GM18499 (cell line): ENCODE data around the gene DOC2A.
"Not testable (repeated sequence)": the region's sequence is repeated elsewhere in the genome, so short reads cannot be mapped to it uniquely, and the experiment has no call there.

Experiments
- ATAC-seq: cut with Tn5 transposase; IDR thresholded peaks from one replicate; pipeline ENCODE4 v1.9.1; 2021; ENCODE audit warnings: moderate number of reproducible peaks; ENCODE audit not compliant: insufficient read depth, unreplicated experiment

The DOC2A gene

GRCh38 chr16:29975134-29975538, 35.7 kb downstream of the DOC2A start:
- no peak for ATAC-seq

DNA sequence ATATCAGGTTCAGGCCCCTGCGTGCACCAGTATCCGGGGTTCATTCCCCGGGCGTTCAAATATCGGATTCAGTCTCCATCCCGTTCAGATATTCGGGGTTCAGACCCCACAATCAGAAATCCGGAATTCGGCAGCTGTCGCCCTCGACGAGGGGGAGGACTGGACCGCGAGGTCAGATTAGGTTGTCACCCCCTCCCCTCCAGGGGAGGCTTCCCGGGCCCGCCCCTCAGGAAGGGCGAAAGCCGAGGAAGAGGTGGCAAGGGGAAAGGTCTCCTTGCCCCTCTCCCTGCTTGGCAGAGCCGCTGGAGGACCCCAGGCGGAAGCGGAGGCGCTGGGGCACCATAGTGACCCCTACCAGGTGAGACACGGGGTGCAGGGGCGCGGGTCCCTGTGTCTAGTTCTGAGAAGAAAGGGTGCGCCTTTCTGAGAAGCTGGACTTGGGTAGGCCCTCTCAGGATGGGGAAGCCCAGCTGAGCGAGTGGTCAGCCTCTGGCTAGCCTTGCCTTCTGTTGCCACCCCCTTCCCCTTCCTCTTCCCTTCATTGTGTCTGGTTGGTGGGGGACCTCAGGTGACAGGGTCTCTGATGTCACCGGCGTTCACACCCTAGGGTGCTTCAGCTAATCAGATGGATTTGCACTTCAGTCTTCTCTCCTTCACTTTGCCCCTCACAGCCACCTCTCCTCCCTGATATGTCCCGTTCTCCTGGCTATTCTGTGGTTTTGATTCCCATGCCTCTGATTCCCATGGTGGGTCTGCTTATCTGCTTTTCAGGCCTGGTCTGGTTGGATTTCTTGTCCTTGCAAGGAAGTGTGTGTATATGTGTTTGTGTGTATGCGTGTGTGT, 36.3 kb downstream of the DOC2A start:
- ATAC-seq = no peak

DNA sequence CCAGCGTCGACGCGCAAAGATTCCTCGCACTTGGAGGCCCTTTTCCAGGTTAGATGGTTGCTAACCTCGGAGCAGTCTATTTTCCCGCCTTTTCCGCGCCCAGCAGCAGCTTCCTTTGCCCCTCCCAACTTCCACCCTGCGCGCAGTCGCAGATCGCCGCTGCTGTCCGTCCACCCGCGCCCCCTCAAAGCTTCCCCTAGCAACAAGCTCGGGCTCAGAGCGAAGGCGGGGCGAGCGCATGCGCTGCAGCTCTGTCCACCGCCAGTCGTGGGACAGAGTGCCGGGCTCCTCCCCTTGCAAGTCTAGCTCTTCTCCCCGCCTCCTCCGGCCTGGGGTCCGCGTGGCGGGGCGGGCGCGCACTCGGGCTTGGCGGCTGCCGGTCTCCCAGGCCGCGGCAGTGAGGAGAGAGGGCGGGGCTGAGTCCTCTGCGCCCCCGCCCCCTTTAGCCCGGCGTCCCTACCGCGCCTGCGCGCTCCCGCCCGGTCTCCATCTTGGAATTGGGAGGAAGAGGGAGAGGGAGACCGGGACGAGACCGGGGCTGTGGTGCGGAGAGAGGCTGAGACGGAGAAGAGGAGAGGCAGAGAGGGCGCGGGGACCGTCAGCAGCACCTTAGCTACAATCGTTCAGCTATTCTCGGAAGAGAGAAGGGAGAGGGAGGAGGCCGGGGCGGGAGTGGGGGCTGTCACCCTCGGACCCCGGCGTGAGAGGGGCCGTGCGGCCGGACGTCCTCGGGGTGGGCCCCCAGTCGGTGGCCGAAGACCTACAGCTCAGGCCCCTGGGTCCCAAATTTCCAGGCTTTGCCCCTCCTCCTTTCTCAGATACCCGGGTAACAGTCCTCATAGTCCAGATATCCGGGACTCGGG, 37.2 kb downstream of the DOC2A start, which contains the start of gene TAOK2:
TSS of gene TAOK2 (plus strand) at position 485 of the 863 bp plus-strand sequence. CDS start 3,905 bp downstream, outside the sequence.
- ATAC-seq = peak; percentile 73

DNA sequence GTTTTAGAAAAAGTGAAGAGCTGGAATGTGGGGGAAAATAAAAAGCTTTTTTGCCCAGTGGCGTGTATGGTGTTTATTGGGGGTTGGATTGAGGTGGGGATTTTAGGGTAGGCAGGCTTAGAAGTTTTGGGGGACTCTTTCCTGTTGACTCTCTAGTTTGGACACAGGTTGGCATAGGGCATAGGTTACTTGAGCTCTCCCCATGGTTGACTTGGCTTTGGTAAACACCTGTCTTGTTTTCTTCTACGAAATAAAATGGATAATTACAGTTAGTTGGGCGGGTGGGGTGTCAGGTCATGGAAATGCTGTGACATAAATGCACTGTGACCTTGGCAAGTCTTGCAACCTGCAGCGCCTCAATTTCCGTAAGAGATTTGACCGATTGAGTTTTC, 37.8 kb downstream of the DOC2A start:
- ATAC-seq = no peak

GRCh38 chr16:29972500-29972899, 38.3 kb downstream of the DOC2A start:
- no peak for ATAC-seq

DNA sequence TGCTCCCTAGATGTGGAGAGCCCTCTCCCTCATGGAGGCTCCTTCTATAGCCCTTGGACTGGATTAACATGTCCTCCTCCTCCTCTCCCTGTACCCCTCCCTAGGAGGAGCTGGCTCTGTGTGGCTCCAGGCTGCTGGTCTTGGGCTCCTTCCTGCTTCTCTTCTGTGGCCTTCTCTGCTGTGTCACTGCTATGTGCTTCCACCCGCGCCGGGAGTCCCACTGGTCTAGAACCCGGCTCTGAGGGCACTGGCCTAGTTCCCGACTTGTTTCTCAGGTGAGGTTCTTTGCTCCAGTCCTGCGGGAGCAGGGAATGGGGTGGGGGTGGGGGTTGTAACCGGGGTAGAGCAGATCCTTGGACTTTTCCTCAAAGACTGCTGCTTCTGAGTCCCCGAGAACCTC, 39.5 kb downstream of the DOC2A start:
- ATAC-seq = no peak

GRCh38 chr16:29968205-29968604, 42.6 kb downstream of the DOC2A start:
- ATAC-seq = no peak

- ATAC-seq = no peak
Measured at GRCh38 chr16:29963021-29963743, 47.6 kb downstream of the DOC2A start.

DNA sequence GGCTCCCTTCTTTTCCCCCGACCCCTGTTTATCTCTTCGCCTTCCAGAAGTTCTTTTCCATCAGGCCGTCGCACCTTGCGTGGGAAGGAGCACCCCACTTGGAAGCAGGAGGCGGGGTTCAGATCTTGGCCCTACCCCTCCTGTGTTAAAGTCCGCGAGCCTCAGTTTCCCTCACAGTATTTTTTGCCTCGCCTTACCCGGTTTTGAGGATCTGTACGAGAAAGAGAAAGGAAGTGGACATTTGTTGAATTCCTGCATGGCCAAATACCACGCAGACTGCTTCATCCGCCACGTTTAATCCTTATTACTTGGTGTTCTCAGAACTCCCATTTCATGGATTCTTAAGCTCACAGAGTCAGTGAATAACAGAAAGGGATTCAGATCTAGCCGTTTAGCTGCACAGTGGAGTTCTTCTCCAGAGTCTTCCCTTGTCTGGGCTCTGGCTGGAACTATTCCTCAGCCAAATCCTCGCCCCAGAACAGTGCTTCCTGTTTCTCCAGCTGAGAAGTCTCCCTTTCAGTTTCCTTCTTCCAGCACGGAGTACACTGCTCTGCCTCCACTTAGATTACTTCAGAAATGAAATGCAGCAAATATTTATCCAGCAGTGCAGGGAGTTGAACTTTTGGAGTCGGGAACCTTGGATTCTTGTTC, 48.4 kb downstream of the DOC2A start:
- ATAC-seq = no peak

- ATAC-seq = no peak
Measured at GRCh38 chr16:29961479-29962343, 49.1 kb downstream of the DOC2A start, which contains the start of gene TMEM219. Gene TMEM219 (plus strand): TSS chr16:29962079. CDS start chr16:29963144, 1,065 bp downstream.

DNA sequence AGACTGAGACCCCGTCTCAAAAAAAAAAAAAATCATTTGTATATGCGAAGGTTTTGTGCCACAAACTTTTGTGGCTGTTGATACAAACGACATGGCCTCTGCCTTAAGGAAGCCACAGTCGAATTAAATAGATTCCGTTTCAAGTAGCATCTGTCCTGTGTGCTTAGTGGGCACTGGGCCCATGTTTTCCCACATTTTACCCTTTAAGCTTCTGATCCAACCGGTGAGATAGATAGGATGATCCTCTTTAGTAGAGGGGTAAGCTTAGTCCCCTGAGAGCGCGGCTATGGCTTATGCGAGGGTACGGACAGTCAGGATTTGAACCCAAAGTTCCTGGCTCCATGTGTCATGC, 49.7 kb downstream of the DOC2A start:
- ATAC-seq = no peak

- not testable (repeated sequence) for ATAC-seq
Measured at GRCh38 chr16:29959821-29960220, 51.0 kb downstream of the DOC2A start.

DNA sequence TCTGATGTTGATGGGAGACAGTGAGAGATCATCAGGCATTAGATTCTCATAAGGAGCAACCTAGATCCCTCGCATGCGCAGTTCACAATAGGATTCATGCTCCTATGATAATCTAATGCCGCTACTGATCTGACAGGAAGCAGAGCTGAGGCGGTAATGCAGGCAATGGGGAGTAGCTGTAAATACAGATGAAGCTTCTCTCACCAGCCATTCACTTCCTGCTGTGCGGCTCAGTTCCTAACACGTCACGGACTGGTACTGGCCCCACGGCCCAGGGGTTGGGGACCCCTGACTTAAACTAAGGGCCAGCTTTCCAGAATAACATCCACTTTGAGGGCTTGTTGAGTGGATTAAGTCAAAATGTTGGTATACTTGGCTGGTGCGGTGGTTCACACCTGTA, 51.5 kb downstream of the DOC2A start:
- no peak for ATAC-seq

DNA sequence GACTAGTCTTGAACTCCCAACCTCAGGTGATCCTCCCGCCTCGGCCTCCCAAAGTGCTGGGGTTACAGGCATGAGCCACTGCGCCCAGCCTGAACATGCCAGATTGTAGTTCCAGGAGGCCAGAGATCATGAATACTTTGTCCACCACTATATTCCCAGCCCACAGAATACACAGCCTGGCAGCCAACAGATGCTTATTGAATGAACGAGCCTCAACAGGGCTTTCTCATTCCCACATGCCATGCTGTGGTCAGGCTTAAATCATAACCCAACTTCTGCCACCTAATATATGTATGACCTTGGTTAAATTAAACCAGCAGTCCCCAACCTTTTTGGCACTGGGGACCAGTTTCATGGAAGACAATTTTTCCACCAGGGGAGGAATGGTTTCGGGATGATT, 52.1 kb downstream of the DOC2A start:
- ATAC-seq = no peak
